Osteoblast (primary cell): ENCODE data around the gene DIRAS1. TPM values are rescaled to one million over a fixed set of nuclear protein-coding genes. Genes with fewer than 3 reads are reported as not detected.
A peak's percentile ranks its signal among the peaks of the same experiment; 100 is the strongest.

Experiments
- DNase-seq: peaks from one replicate; pipeline ENCODE4 v3.0.0; 2011; ENCODE audit warnings: low spot score, mixed read lengths; ENCODE audit not compliant: insufficient read length; ENCODE audit errors: missing footprints
- H2AFZ ChIP-seq: 2 replicates; pipeline ENCODE4 v1.6.0; 2011; ENCODE audit warnings: mild to moderate bottlenecking, low read length
- H3K27ac ChIP-seq: 2 replicates; pipeline ENCODE4 v1.5.1; 2011; ENCODE audit warnings: mild to moderate bottlenecking, low read depth, low read length, moderate library complexity
- H3K27me3 ChIP-seq: 2 replicates; pipeline ENCODE4 v1.6.0; 2012; ENCODE audit warnings: mild to moderate bottlenecking, control low read depth, inconsistent platforms, low read length, moderate library complexity; ENCODE audit not compliant: insufficient read depth
- H3K36me3 ChIP-seq: 2 replicates; pipeline ENCODE4 v1.5.1; 2011; ENCODE audit warnings: mild to moderate bottlenecking, low read length, control low read depth, moderate library complexity; ENCODE audit not compliant: insufficient read depth
- H3K4me1 ChIP-seq: 2 replicates; pipeline ENCODE4 v1.5.1; 2011; ENCODE audit warnings: mild to moderate bottlenecking, low read length, control low read depth, moderate library complexity; ENCODE audit not compliant: insufficient read depth
- H3K4me2 ChIP-seq: 2 replicates; pipeline ENCODE4 v1.6.0; 2011; ENCODE audit warnings: mild to moderate bottlenecking, low read length; ENCODE audit not compliant: insufficient read depth
- H3K4me3 ChIP-seq: fragments of 200-600 bp; sonication (generic); 3 replicates; pipeline ENCODE4 v1.5.1; 2012; ENCODE audit warnings: mild to moderate bottlenecking, low read length, inconsistent platforms; ENCODE audit not compliant: insufficient read depth
- H3K79me2 ChIP-seq: 2 replicates; pipeline ENCODE4 v1.6.0; 2012; ENCODE audit warnings: mild to moderate bottlenecking, low read length, control low read depth, inconsistent platforms; ENCODE audit not compliant: insufficient read depth
- H3K9me3 ChIP-seq: 2 replicates; pipeline ENCODE4 v1.5.1; 2011; ENCODE audit warnings: low read depth, low read length, control low read depth
- H4K20me1 ChIP-seq: 2 replicates; pipeline ENCODE4 v1.6.0; 2012; ENCODE audit warnings: mild to moderate bottlenecking, low read length, control low read depth; ENCODE audit not compliant: insufficient read depth
- total RNA-seq: library from RNA; depleted of rRNA; stranded (reverse); fragments of >200 nt; gene quantifications from 2 replicates; pipeline ENCODE4 v1.2.3, GENCODE V29; 2012
- TF ChIP-seq, protein P1 (sequence below): IDR thresholded peaks from 2 replicates; pipeline ENCODE4 v1.5.1; 2011; ENCODE audit warnings: mild to moderate bottlenecking, low read depth, low read length, moderate library complexity; ENCODE audit errors: extremely low read depth

DIRAS1 gene
- total RNA-seq, 1 donor, result 14.8 TPM

GRCh38 chr19:2721570-2722540 lies 683 bp upstream of the DIRAS1 start:
- H3K4me3 ChIP-seq, result peak overlapping the region; percentile 53
- peaks cover 10% of the 10 kb centered on the region for H3K27me3 ChIP-seq
- H4K20me1 ChIP-seq, result no peaks in the 10 kb centered on the region
- no peaks in the 10 kb centered on the region for H3K9me3 ChIP-seq
- no peaks in the 10 kb centered on the region for H3K79me2 ChIP-seq
- no peaks in the 10 kb centered on the region for H3K36me3 ChIP-seq
- peak; percentile 77 for DNase-seq
- H3K4me1 ChIP-seq, result peaks cover 18% of the 10 kb centered on the region
- no peak overlapping the region for H3K27ac ChIP-seq
- H2AFZ ChIP-seq, result no peak overlapping the region
- TF ChIP-seq, protein P1, sequence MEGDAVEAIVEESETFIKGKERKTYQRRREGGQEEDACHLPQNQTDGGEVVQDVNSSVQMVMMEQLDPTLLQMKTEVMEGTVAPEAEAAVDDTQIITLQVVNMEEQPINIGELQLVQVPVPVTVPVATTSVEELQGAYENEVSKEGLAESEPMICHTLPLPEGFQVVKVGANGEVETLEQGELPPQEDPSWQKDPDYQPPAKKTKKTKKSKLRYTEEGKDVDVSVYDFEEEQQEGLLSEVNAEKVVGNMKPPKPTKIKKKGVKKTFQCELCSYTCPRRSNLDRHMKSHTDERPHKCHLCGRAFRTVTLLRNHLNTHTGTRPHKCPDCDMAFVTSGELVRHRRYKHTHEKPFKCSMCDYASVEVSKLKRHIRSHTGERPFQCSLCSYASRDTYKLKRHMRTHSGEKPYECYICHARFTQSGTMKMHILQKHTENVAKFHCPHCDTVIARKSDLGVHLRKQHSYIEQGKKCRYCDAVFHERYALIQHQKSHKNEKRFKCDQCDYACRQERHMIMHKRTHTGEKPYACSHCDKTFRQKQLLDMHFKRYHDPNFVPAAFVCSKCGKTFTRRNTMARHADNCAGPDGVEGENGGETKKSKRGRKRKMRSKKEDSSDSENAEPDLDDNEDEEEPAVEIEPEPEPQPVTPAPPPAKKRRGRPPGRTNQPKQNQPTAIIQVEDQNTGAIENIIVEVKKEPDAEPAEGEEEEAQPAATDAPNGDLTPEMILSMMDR, result no peak
- H3K4me2 ChIP-seq, result peak overlapping the region; percentile 61

GRCh38 chr19:2719920-2720776 lies 1.0 kb downstream of the DIRAS1 start:
- peak overlapping the region; percentile 78 for H3K4me2 ChIP-seq
- H3K27me3 ChIP-seq, result peaks cover 2% of the 10 kb centered on the region
- H3K27ac ChIP-seq, result peak overlapping the region; percentile 11
- peaks cover 18% of the 10 kb centered on the region for H3K4me1 ChIP-seq
- H3K36me3 ChIP-seq, result no peaks in the 10 kb centered on the region
- DNase-seq, result peak; percentile 99
- no peaks in the 10 kb centered on the region for H3K79me2 ChIP-seq
- peak overlapping the region; percentile 4 for H2AFZ ChIP-seq
- TF ChIP-seq, protein P1, result no peak
- peak overlapping the region; percentile 71 for H3K4me3 ChIP-seq
- no peaks in the 10 kb centered on the region for H4K20me1 ChIP-seq
- H3K9me3 ChIP-seq, result peaks cover 4% of the 10 kb centered on the region

GRCh38 chr19:2719232-2719735 lies 1.9 kb downstream of the DIRAS1 start:
- no peak overlapping the region for H3K4me3 ChIP-seq
- peaks cover 4% of the 10 kb centered on the region for H3K9me3 ChIP-seq
- H2AFZ ChIP-seq, result no peak overlapping the region
- H3K4me1 ChIP-seq, result peaks cover 18% of the 10 kb centered on the region
- no peaks in the 10 kb centered on the region for H3K36me3 ChIP-seq
- peaks cover 2% of the 10 kb centered on the region for H3K27me3 ChIP-seq
- TF ChIP-seq, protein P1, result no peak
- peak; percentile 80 for DNase-seq
- H3K27ac ChIP-seq, result no peak overlapping the region
- H3K79me2 ChIP-seq, result no peaks in the 10 kb centered on the region
- H3K4me2 ChIP-seq, result peak overlapping the region; percentile 78
- H4K20me1 ChIP-seq, result no peaks in the 10 kb centered on the region
